Psoas muscle (tissue), 8 donors: ENCODE data around the gene UNC45B. TPM values are rescaled to one million over a fixed set of nuclear protein-coding genes. Genes with fewer than 3 reads are reported as not detected.

ENCODE experiments used
- ATAC-seq, 4 donors: fragments of 200-7000 bp; cut with Tn5 transposase; one replicate each; pipeline ENCODE4 v1.9.1; 2020; ENCODE audit warnings: moderate library complexity in 3 of 4, mild to moderate bottlenecking in 2 of 4
- DNase-seq, 2 donors: peaks; one replicate each; pipeline ENCODE4 v3.0.0-alpha.2; 2020
- H3K27ac ChIP-seq: fragments of 200-600 bp; one replicate; pipeline ENCODE4 v1.8.0; 2022
- H3K27me3 ChIP-seq, 3 donors: fragments of 200-600 bp in 1 of 3; one replicate each; pipeline versions ENCODE4 v1.6.1 to v1.8.0; 2013 to 2022; ENCODE audit warnings: low read length in 2 of 3, mild to moderate bottlenecking in 2 of 3, moderate library complexity in 1 of 3; ENCODE audit not compliant: insufficient read depth in 3 of 3
- H3K36me3 ChIP-seq, 2 donors: fragments of 200-600 bp in 1 of 2; one replicate each; pipeline versions ENCODE4 v1.6.1 to v1.8.0; 2013 to 2022; ENCODE audit warnings: low read depth in 1 of 2, mild to moderate bottlenecking in 1 of 2, moderate library complexity in 1 of 2; ENCODE audit not compliant: insufficient read depth in 1 of 2
- H3K4me1 ChIP-seq: fragments of 200-600 bp; one replicate; pipeline ENCODE4 v1.8.0; 2022
- H3K4me3 ChIP-seq: fragments of 200-600 bp; one replicate; pipeline ENCODE4 v1.8.0; 2022; ENCODE audit warnings: mild to moderate bottlenecking
- H3K9me3 ChIP-seq: fragments of 200-600 bp; one replicate; pipeline ENCODE4 v1.8.0; 2022
- WGBS, 3 donors: extraction: QIAGEN DNeasy Blood & Tissue Kit; methylation state at CpG; one replicate each; pipeline versions ENCODE4 v1.1.6 to v1.1.7; 2013; 5-methylcytosine and 5-hydroxymethylcytosine counted together
- intact Hi-C, 2 donors: fragments of 100-400 bp; cut with DNase I; formaldehyde crosslinking; loops; one replicate each; pipeline versions ENCODE4 v1.11.0 to v1.14.2; 2022
- polyA plus RNA-seq, 3 donors: library from polyadenylated mRNA; stranded (reverse); fragments of 200-250 nt; gene quantifications; one replicate each; pipeline ENCODE4 v1.2.3, GENCODE V29; 2013
- total RNA-seq, 4 donors: library from RNA; stranded (reverse); fragmentation: NEBNext Ultra II Directional in 2 of 4; extraction: Animal tissue kit (Norgen Biotek cat#: 25700) in 2 of 4; gene quantifications; one replicate each; pipeline versions ENCODE4 v1.2.1 to v1.2.4, GENCODE V29; 2021 to 2023
- TF ChIP-seq, protein P1 (sequence below): fragments of 200-600 bp; IDR thresholded peaks from one replicate; pipeline ENCODE4 v1.8.0; 2022; ENCODE audit warnings: antibody characterized with exemption
- donor health status: healthy with polysubstance abuse.
- donor health status: DM: no; HTN: no; CAD: no; lungs with moderate emphysema.
- donor health status: Bipolar disorder and iron deficiency.
- donor health status: healthy.
- donor health status: DM: yes; HTN: yes; CAD: no.
- donor health status: DM: no; HTN: no; CAD: no.
- donor health status: DM: no; HTN: no; CAD: no.
- donor health status: DM: yes; HTN: yes; CAD: no.

UNC45B gene
- total and polyA plus RNA-seq, 7 donors: 6.2 to 395 (median 109) TPM

DNA sequence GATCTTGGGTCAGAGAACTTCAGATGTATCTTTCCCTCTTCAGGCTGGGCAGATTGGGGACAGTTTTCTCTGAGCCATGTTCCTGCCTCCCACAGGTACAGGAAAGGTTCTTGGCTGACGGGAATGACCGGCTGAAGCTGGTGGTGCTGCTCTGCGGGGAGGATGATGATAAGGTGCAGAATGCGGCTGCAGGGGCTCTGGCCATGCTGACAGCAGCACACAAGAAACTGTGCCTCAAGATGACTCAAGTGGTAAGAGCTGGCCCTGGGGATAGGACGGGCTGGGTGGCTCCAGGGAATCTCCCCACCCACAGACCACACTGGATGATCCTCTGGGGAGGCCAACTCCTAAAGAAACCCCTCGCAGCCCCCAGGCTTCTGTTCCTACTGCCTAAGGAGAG lies 35.7 kb downstream of the UNC45B start:
- Histone ChIP-seq H3K27me3 (no peaks in the 10 kb centered on the region), H3K36me3 (peaks cover 3 to 95% of the 10 kb centered on the region in 2 donors), H3K27ac (no peak overlapping the region), H3K4me1 (no peaks in the 10 kb centered on the region), H3K4me3 (no peak overlapping the region), H3K9me3 (no peaks in the 10 kb centered on the region)
- intact Hi-C loops: no loop called here
- WGBS, 3 donors: 79 to 81% (median 80%) methylated on average over 6 of the region's 6 CpGs
- ATAC-seq (no peak), DNase-seq (no peak)
- TF ChIP-seq, protein P1, sequence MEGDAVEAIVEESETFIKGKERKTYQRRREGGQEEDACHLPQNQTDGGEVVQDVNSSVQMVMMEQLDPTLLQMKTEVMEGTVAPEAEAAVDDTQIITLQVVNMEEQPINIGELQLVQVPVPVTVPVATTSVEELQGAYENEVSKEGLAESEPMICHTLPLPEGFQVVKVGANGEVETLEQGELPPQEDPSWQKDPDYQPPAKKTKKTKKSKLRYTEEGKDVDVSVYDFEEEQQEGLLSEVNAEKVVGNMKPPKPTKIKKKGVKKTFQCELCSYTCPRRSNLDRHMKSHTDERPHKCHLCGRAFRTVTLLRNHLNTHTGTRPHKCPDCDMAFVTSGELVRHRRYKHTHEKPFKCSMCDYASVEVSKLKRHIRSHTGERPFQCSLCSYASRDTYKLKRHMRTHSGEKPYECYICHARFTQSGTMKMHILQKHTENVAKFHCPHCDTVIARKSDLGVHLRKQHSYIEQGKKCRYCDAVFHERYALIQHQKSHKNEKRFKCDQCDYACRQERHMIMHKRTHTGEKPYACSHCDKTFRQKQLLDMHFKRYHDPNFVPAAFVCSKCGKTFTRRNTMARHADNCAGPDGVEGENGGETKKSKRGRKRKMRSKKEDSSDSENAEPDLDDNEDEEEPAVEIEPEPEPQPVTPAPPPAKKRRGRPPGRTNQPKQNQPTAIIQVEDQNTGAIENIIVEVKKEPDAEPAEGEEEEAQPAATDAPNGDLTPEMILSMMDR: no peak

DNA sequence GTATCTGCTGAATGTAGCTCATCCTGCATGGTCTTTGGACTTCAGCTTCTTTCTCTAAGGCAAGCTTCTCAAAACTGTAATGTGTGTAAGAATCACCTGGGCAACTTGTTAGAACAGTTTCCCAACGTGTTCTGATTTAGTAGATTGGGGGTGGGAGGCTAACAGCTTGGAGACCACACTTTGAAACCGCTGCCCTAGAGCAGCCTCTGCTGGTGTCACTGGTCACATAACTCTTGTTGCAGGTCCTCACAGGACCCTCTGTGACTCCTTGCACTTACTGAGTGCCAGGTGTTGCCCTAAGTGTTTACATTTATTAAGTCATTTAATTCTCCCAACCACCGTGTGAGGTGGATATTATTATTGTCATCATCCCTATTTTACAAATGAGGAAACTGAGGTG lies 36.7 kb downstream of the UNC45B start:
- no peaks in the 10 kb centered on the region for H3K9me3 ChIP-seq
- intact Hi-C loops: no loop called here
- H3K36me3 ChIP-seq: peaks cover 3 to 96% of the 10 kb centered on the region in 2 donors
- no peaks in the 10 kb centered on the region for H3K4me1 ChIP-seq
- H3K4me3 ChIP-seq: no peak overlapping the region
- no peaks in the 10 kb centered on the region for H3K27me3 ChIP-seq
- no peak overlapping the region for H3K27ac ChIP-seq
- WGBS, 3 donors: 49 to 62% (median 51%) methylated on average over 3 of the region's 3 CpGs
- TF ChIP-seq, protein P1: no peak
- DNase-seq (no peak), ATAC-seq (no peak)

DNA sequence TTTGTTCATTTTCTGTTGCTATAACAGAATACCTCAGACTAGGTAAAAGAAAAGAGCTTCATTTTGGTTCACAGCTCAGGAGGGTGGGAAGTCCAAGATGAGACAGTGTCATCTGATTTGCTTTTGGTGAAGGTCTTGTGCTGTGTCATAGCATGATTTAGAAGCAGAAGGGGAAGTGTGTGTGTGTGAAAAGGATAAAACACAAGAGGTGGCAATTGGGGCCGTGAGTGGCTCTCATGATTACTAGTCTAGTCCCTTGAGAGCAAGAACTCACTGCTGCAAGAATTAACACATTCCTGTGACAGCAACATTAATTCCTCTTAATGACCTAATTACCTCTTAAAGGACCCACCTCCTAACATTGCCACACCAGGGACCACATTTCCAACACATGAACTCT lies 38.2 kb downstream of the UNC45B start:
- ATAC-seq: no peak
- H3K36me3 ChIP-seq: peaks cover 3 to 80% of the 10 kb centered on the region in 2 donors
- H3K4me3 ChIP-seq: no peak overlapping the region
- H3K4me1 ChIP-seq: no peaks in the 10 kb centered on the region
- TF ChIP-seq, protein P1: no peak
- H3K27me3 ChIP-seq: no peaks in the 10 kb centered on the region
- no peaks in the 10 kb centered on the region for H3K9me3 ChIP-seq
- no peak for DNase-seq
- intact Hi-C loops: no loop called here
- 37 to 46% (median 40%) methylated on average over 1 of the region's 1 CpG for WGBS, 3 donors
- H3K27ac ChIP-seq: no peak overlapping the region

DNA sequence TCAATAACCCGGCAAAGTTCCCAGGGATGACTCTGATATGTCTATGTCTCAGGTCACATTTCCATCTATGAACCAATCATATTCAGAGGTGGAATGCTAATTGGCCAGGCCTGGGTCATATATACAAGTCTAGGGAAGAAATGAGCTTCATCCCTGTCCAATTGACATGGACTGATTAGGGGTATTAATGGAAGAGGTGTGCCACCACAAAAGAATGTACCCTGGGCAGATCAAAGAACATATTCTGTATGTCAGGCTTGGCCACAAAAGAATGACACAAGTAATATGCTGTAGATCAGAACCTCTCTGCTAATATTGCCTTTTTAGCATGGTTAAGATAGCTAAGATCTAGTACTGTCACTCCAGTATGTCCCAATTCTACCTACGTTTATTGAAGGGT lies 39.9 kb downstream of the UNC45B start:
- Histone ChIP-seq H3K4me3 (no peak overlapping the region), H3K27me3 (no peaks in the 10 kb centered on the region), H3K36me3 (peaks cover 3 to 64% of the 10 kb centered on the region in 2 donors), H3K4me1 (no peaks in the 10 kb centered on the region), H3K9me3 (no peaks in the 10 kb centered on the region), H3K27ac (no peak overlapping the region)
- intact Hi-C loops: no loop called here
- DNase-seq (no peak), ATAC-seq (no peak)
- 82 to 87% (median 82%) methylated on average over 2 of the region's 2 CpGs for WGBS, 3 donors
- TF ChIP-seq, protein P1: no peak

DNA sequence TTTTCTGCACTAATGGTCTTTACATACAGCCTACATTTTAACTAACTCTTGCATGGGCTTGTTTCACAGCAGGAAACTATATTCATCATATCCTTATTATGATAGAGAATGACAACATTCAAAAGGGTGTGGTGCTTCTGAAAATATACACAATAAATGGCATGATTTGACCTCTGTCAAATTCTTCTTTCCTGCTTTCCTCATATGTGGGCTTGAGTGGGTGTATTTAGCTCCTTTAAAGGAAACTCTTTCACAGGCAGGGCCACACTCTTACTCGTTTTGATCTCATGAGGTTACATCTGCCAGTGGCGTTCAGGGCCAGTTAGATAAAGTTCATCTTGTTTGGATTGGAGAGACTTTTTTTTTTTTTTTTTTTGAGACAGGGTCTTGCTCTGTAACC lies 40.5 kb downstream of the UNC45B start:
- ATAC-seq (no peak), DNase-seq (no peak)
- H3K9me3 ChIP-seq: no peaks in the 10 kb centered on the region
- intact Hi-C loops: no loop called here
- TF ChIP-seq, protein P1: no peak
- no peak overlapping the region for H3K27ac ChIP-seq
- peaks cover 3 to 58% of the 10 kb centered on the region in 2 donors for H3K36me3 ChIP-seq
- WGBS, 3 donors: 57 to 65% (median 58%) methylated on average over 2 of the region's 2 CpGs
- H3K4me1 ChIP-seq: no peaks in the 10 kb centered on the region
- H3K4me3 ChIP-seq: no peak overlapping the region
- no peaks in the 10 kb centered on the region for H3K27me3 ChIP-seq
